ENCODE measurements around the gene EID1. TPM values are rescaled to one million over a fixed set of nuclear protein-coding genes. Genes with fewer than 3 reads are reported as not detected.

Gene EID1
- total RNA-seq, 1 experiment from 2014 or later, result 102 TPM

GRCh38 chr15:48876057-48876456 lies 1.9 kb upstream of the EID1 start:
- H3K4me3 ChIP-seq (ENCODE audit: low read depth in 2 of 2, low read length in 2 of 2), result no peak overlapping the region
- DNase-seq (ENCODE audit: low read depth, low spot score) (no peak), ATAC-seq (no peak)
- TF ChIP-seq SIN3A (IDR thresholded peaks at IDR 0.05; ENCODE audit: borderline replicate concordance, insufficient read depth, low read depth, low read length), result no peak
- TF ChIP-seq TCF7L2 (IDR thresholded peaks at IDR 0.05; ENCODE audit: low read depth, low read length), result no peak
- TF ChIP-seq CTCF (IDR thresholded peaks at IDR 0.05), result no peak
- no peak for TF ChIP-seq POLR2AphosphoS5 (IDR thresholded peaks at IDR 0.05; ENCODE audit: low read depth, low read length)
- no peak for TF ChIP-seq REST (IDR thresholded peaks at IDR 0.05; ENCODE audit: insufficient read depth in 1 of 2, low read depth in 2 of 2, low read length in 1 of 2)
- intact Hi-C loops (cut with micrococcal nuclease; ENCODE audit: unreplicated experiment) (no loop called here), in situ Hi-C loops (cut with HindIII; ENCODE audit: low pct_unique_long_range_greater_than_20kb, low sequenced_read_pairs) (no loop called here)
- peaks cover 15% of the 10 kb centered on the region; the same call in 1 of the 2 replicates for H3K4me1 ChIP-seq (ENCODE audit: control insufficient read depth, insufficient read depth, low read length)
- peaks cover 9% of the 10 kb centered on the region; the same call in 1 of the 2 replicates for H3K27me3 ChIP-seq (ENCODE audit: control insufficient read depth, insufficient read depth, low read length)
- ChIA-PET CTCF (no interaction called here), POLR2A (no interaction called here)
- BruUV-seq (replicated peaks), result no TSS peak
- peaks cover 6% of the 10 kb centered on the region; the same call in 1 of the 2 replicates for H3K36me3 ChIP-seq (ENCODE audit: control insufficient read depth, insufficient read depth, low read length)
- H3K9me3 ChIP-seq (ENCODE audit: control insufficient read depth, insufficient read depth, low read depth, low read length), result no peaks in the 10 kb centered on the region
- no peak overlapping the region for H3K27ac ChIP-seq (ENCODE audit: low read length)

GRCh38 chr15:48880070-48880634 lies 2.2 kb downstream of the EID1 start:
- no peak for ATAC-seq

More at GRCh38 chr15:48880070-48880634, 2.2 kb downstream of the EID1 start:
- POLR2A ChIA-PET, result no interaction called here
- intact Hi-C loops (cut with micrococcal nuclease; ENCODE audit: unreplicated experiment) (no loop called here), in situ Hi-C loops (cut with HindIII; ENCODE audit: low pct_unique_long_range_greater_than_20kb, low sequenced_read_pairs) (no loop called here)
- no peak for DNase-seq (ENCODE audit: low read depth, low spot score)
- BruUV-seq (replicated peaks), result no TSS peak
- Histone ChIP-seq H3K9me3 (ENCODE audit: control insufficient read depth, insufficient read depth, low read depth, low read length) (no peaks in the 10 kb centered on the region), H3K27me3 (ENCODE audit: control insufficient read depth, insufficient read depth, low read length) (no peaks in the 10 kb centered on the region; the same call in 1 of the 2 replicates), H3K4me3 (ENCODE audit: low read depth in 2 of 2, low read length in 2 of 2) (no peak overlapping the region), H3K36me3 (ENCODE audit: control insufficient read depth, insufficient read depth, low read length) (peaks cover 6% of the 10 kb centered on the region; the same call in 1 of the 2 replicates), H3K4me1 (ENCODE audit: control insufficient read depth, insufficient read depth, low read length) (peaks cover 15% of the 10 kb centered on the region; the same call in 1 of the 2 replicates), H3K27ac (ENCODE audit: low read length) (no peak overlapping the region; the same call in 1 of the 2 replicates)
- CTCF ChIA-PET, result no interaction called here
- TF ChIP-seq POLR2AphosphoS5 (IDR thresholded peaks at IDR 0.05; ENCODE audit: low read depth, low read length), result no peak
- no peak for TF ChIP-seq REST (IDR thresholded peaks at IDR 0.05; ENCODE audit: insufficient read depth in 1 of 2, low read depth in 2 of 2, low read length in 1 of 2)
- TF ChIP-seq TCF7L2 (IDR thresholded peaks at IDR 0.05; ENCODE audit: low read depth, low read length), result no peak
- no peak for TF ChIP-seq SIN3A (IDR thresholded peaks at IDR 0.05; ENCODE audit: borderline replicate concordance, insufficient read depth, low read depth, low read length)
- TF ChIP-seq CTCF (IDR thresholded peaks at IDR 0.05), result no peak
